ENCODE results near the gene MYL10.

MYL10 gene

GRCh38 chr7:101629171-101629570 lies at the start of gene MYL10:
MYL10 (minus strand) TSS chr7:101629296; CDS start chr7:101629118, 178 bp downstream.
- DNase-seq, result no peak

GRCh38 chr7:101678658-101679057 lies 49.6 kb upstream of the MYL10 start:
- no peak for DNase-seq

- DNase-seq, result no peak
Observed at GRCh38 chr7:101677797-101678479, 48.8 kb upstream of the MYL10 start.

GRCh38 chr7:101677391-101677790 lies 48.3 kb upstream of the MYL10 start:
- DNase-seq, result no peak

- DNase-seq, result no peak
Observed at GRCh38 chr7:101676956-101677355, 47.9 kb upstream of the MYL10 start.

- DNase-seq, result no peak
Observed at GRCh38 chr7:101676062-101676598, 47.0 kb upstream of the MYL10 start.

GRCh38 chr7:101674439-101674838 lies 45.3 kb upstream of the MYL10 start:
- DNase-seq, result no peak

GRCh38 chr7:101673951-101674350 lies 44.9 kb upstream of the MYL10 start:
- DNase-seq, result no peak

GRCh38 chr7:101673315-101673714 lies 44.2 kb upstream of the MYL10 start:
- DNase-seq, result no peak

- DNase-seq, result no peak
Observed at GRCh38 chr7:101671371-101672356, 42.6 kb upstream of the MYL10 start.

GRCh38 chr7:101669307-101669706 lies 40.2 kb upstream of the MYL10 start:
- DNase-seq, result no peak

GRCh38 chr7:101668726-101669125 lies 39.6 kb upstream of the MYL10 start:
- no peak for DNase-seq

- no peak for DNase-seq
Observed at GRCh38 chr7:101667920-101668319, 38.8 kb upstream of the MYL10 start.

GRCh38 chr7:101667399-101667798 lies 38.3 kb upstream of the MYL10 start:
- DNase-seq, result no peak

GRCh38 chr7:101666741-101667140 lies 37.6 kb upstream of the MYL10 start:
- no peak for DNase-seq

GRCh38 chr7:101666293-101666692 lies 37.2 kb upstream of the MYL10 start:
- DNase-seq, result no peak

- no peak for DNase-seq
Observed at GRCh38 chr7:101664893-101665471, 35.9 kb upstream of the MYL10 start.

- no peak for DNase-seq
Observed at GRCh38 chr7:101664436-101664835, 35.3 kb upstream of the MYL10 start.

GRCh38 chr7:101663747-101664146 lies 34.7 kb upstream of the MYL10 start:
- DNase-seq, result no peak

- DNase-seq, result no peak
Observed at GRCh38 chr7:101662447-101662998, 33.4 kb upstream of the MYL10 start.

- DNase-seq, result no peak
Observed at GRCh38 chr7:101659706-101660105, 30.6 kb upstream of the MYL10 start.

GRCh38 chr7:101657171-101657570 lies 28.1 kb upstream of the MYL10 start:
- no peak for DNase-seq

GRCh38 chr7:101651112-101651511 lies 22.0 kb upstream of the MYL10 start:
- DNase-seq, result no peak

Data from RPMI8226 (cell line).